ENCODE measurements around the gene RANBP3. TPM values are rescaled to one million over a fixed set of nuclear protein-coding genes. Genes with fewer than 3 reads are reported as not detected.

RANBP3 gene
- total RNA-seq, 1 donor from 2014 or later, result 70.8 TPM

DNA sequence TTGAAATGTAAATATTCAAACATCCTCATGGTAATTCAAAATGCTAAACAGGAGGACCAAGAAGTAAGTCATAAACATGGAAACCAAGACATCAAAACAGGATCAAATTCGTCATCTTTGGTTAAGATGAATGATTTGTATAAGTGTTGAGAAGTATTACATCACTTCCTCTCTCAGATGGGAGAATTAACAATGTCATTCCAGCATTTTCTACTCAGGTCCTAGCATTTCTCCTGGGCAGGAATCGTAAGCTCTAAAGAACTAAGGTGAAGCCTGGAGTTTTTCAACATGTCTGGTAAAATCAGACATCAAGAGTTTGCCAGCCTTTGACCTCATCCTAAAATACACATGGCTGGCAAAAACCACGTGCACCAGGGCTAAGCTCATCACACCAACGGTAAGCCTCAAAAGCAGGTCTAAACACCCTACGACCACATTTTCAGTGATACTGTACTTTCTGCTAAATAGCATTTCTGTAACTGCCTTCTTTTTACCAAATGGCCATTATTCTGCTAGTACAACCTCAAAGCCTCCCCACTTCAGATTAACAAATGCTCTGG is 24.8 kb downstream of the RANBP3 start:
- DNase-seq, result no peak
- TF ChIP-seq CTCF (IDR thresholded peaks at IDR 0.05), result no peak
- no peak for ATAC-seq
- Histone ChIP-seq H3K36me3 (peaks cover 10% of the 10 kb centered on the region), H3K27ac (peak overlapping the region; percentile 61), H3K27me3 (ENCODE audit: low read depth) (no peaks in the 10 kb centered on the region), H3K4me3 (no peak overlapping the region), H3K9me3 (no peaks in the 10 kb centered on the region), H3K4me1 (peaks cover 89% of the 10 kb centered on the region)
- intact Hi-C loops (cut with DNase I), result no loop called here

DNA sequence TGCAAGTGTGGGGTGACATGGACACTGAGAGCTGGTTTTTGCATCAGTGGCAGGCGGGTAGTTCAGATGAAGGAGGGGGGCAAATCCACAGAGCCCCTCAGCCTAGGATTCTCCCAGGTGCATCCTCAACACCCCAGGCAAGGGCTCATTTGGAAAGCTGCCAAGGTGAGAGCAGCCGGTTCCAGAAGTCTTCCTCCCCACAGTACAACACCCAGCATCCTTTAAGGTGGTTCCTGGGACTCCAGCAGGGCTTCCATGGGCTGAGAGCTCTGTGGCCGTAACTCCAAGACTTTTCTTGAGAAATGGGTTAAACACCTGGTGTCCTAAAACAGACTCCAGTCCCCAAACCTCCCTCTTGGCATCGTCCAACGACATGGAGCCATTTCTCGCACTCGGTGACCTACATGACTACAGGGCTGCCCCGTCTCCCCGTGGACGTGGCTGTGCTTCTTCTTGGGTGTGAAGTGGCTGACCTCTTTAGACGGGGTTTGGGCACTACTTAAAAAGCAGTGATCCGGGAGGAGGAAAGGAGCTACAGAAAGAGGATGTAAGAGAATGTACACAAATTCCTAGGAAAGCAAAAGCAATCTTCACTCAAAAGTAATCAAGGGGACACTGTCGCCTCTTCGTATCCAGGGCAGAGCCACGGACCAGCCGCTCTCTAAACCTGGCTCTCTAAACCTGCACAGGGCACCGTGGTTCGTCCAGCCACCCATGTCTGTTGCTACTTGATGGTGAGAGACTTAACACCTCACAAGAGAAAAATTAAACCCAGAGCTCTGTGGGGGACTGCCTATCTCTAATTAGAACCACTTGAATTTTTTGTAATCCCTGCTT is 25.5 kb downstream of the RANBP3 start:
- Histone ChIP-seq H3K27ac (peak overlapping the region; percentile 61), H3K27me3 (ENCODE audit: low read depth) (no peaks in the 10 kb centered on the region), H3K36me3 (peaks cover 10% of the 10 kb centered on the region), H3K4me3 (no peak overlapping the region), H3K9me3 (no peaks in the 10 kb centered on the region), H3K4me1 (peaks cover 91% of the 10 kb centered on the region)
- no peak for TF ChIP-seq CTCF (IDR thresholded peaks at IDR 0.05)
- no peak for ATAC-seq
- intact Hi-C loops (cut with DNase I), result no loop called here
- peak; percentile 39 for DNase-seq

DNA sequence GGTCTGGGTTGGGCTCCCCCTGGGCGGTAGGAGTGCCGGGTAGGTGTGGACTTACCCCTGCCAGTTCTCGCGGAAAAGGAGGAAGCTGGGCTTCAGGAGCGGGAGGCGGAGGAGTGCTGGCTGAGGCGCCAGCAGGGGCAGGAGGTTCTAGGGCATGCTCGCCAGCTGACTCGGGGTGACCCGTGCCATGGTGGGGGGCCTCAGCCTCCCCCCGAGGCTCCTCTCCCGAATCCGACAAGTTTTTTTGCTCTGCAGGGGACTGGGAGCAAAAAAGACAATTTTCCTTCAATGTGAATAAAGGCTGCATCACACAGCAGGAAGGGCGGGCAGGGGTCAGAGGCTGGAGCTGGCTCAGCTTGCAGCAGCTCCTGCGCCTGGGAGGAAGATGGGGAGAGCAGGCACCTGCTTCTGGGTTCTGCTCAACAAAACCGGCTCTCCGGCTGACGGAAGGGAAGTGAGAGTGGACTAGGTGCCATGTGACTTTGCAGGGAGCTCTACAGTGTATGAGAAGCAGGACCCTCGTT is 26.5 kb downstream of the RANBP3 start:
- Histone ChIP-seq H3K4me1 (peaks cover 95% of the 10 kb centered on the region), H3K9me3 (no peaks in the 10 kb centered on the region), H3K4me3 (peak overlapping the region; percentile 28), H3K36me3 (peaks cover 10% of the 10 kb centered on the region), H3K27ac (no peak overlapping the region), H3K27me3 (ENCODE audit: low read depth) (no peaks in the 10 kb centered on the region)
- no peak for TF ChIP-seq CTCF (IDR thresholded peaks at IDR 0.05)
- DNase-seq (peak; percentile 54), ATAC-seq (peak; percentile 25 to 33)
- intact Hi-C loops (cut with DNase I), result no loop called here

- H3K4me1 ChIP-seq, result peaks cover 95% of the 10 kb centered on the region
Measured at GRCh38 chr19:5950741-5951140, 27.2 kb downstream of the RANBP3 start.

More at GRCh38 chr19:5950741-5951140, 27.2 kb downstream of the RANBP3 start:
- Histone ChIP-seq H3K27me3 (ENCODE audit: low read depth) (no peaks in the 10 kb centered on the region), H3K36me3 (peaks cover 14% of the 10 kb centered on the region), H3K27ac (no peak overlapping the region), H3K4me3 (no peak overlapping the region), H3K9me3 (no peaks in the 10 kb centered on the region)
- intact Hi-C loops (cut with DNase I), result no loop called here
- DNase-seq (no peak), ATAC-seq (no peak)
- TF ChIP-seq CTCF (IDR thresholded peaks at IDR 0.05), result no peak

Data from lower lobe of right lung (tissue), 2 donors.